RWPE2 (cell line): ENCODE data around the gene CDHR2.
A peak's percentile ranks its signal among the peaks of the same experiment; 100 is the strongest.

ENCODE experiments used
- ATAC-seq: fragments of 200-7000 bp; cut with Tn5 transposase; 3 replicates; pipeline ENCODE4 v1.9.1; 2021; ENCODE audit warnings: low read depth
- DNase-seq: peaks from one replicate; pipeline ENCODE4 v3.0.0-alpha.2; 2020; ENCODE audit warnings: low spot score
- H3K27ac ChIP-seq: fragments of 450-650 bp; 2 replicates; pipeline ENCODE4 v1.5.1; 2017; ENCODE audit warnings: mild to moderate bottlenecking; ENCODE audit not compliant: poor library complexity, severe bottlenecking
- H3K27me3 ChIP-seq: fragments of 250-450 bp; sonication (Bioruptor Pico); 2 replicates; pipeline ENCODE4 v1.5.1; 2021; ENCODE audit warnings: mild to moderate bottlenecking, moderate library complexity; ENCODE audit not compliant: insufficient read depth, poor library complexity, severe bottlenecking
- H3K36me3 ChIP-seq: fragments of 250-450 bp; sonication (Bioruptor Pico); 2 replicates; pipeline ENCODE4 v1.5.1; 2020; ENCODE audit warnings: low read depth, mild to moderate bottlenecking, moderate library complexity
- H3K4me1 ChIP-seq: fragments of 250-450 bp; sonication (Bioruptor Pico); 2 replicates; pipeline ENCODE4 v1.5.1; 2021; ENCODE audit warnings: mild to moderate bottlenecking, moderate library complexity; ENCODE audit not compliant: insufficient read depth, poor library complexity, severe bottlenecking
- H3K4me3 ChIP-seq: fragments of 250-450 bp; sonication (Bioruptor Pico); 2 replicates; pipeline ENCODE4 v1.5.1; 2021; ENCODE audit warnings: mild to moderate bottlenecking, moderate library complexity; ENCODE audit not compliant: severe bottlenecking
- H3K9me3 ChIP-seq: fragments of 250-450 bp; sonication (Bioruptor Pico); 2 replicates; pipeline ENCODE4 v1.5.1; 2021; ENCODE audit warnings: mild to moderate bottlenecking, moderate library complexity; ENCODE audit not compliant: severe bottlenecking
- CTCF ChIP-seq: fragments of 450-650 bp; IDR thresholded peaks from one replicate; pipeline ENCODE4 v1.5.1; 2017; ENCODE audit warnings: mild to moderate bottlenecking, moderate library complexity; ENCODE audit not compliant: poor library complexity, severe bottlenecking

Gene CDHR2

GRCh38 chr5:176533894-176534611 lies 15.1 kb upstream of the CDHR2 start:
- Histone ChIP-seq H3K36me3 (peaks cover 30% of the 10 kb centered on the region), H3K27ac (peak overlapping the region; percentile 85), H3K9me3 (no peaks in the 10 kb centered on the region), H3K27me3 (no peaks in the 10 kb centered on the region), H3K4me3 (no peak overlapping the region), H3K4me1 (peaks cover 27% of the 10 kb centered on the region)
- ATAC-seq, result no peak
- no peak for DNase-seq
- no peak for TF ChIP-seq CTCF

- TF ChIP-seq CTCF, result no peak
- H3K27me3 ChIP-seq, result no peaks in the 10 kb centered on the region
- H3K4me1 ChIP-seq, result peaks cover 27% of the 10 kb centered on the region
- no peak overlapping the region for H3K4me3 ChIP-seq
- H3K36me3 ChIP-seq, result peaks cover 24% of the 10 kb centered on the region
- H3K9me3 ChIP-seq, result no peaks in the 10 kb centered on the region
- DNase-seq (no peak), ATAC-seq (no peak)
- peak overlapping the region; percentile 85 for H3K27ac ChIP-seq
These were observed 14.5 kb upstream of the CDHR2 start for GRCh38 chr5:176534640-176535039.

- Histone ChIP-seq H3K27ac (peak overlapping the region; percentile 85), H3K4me1 (peaks cover 27% of the 10 kb centered on the region), H3K9me3 (no peaks in the 10 kb centered on the region), H3K4me3 (peak overlapping the region; percentile 55), H3K36me3 (peaks cover 23% of the 10 kb centered on the region), H3K27me3 (no peaks in the 10 kb centered on the region)
- ATAC-seq (no peak), DNase-seq (no peak)
- no peak for TF ChIP-seq CTCF
These were observed 14.0 kb upstream of the CDHR2 start for GRCh38 chr5:176535101-176535663.

GRCh38 chr5:176535664-176536131 lies 13.4 kb upstream of the CDHR2 start:
- peaks cover 27% of the 10 kb centered on the region for H3K4me1 ChIP-seq
- H3K36me3 ChIP-seq, result peaks cover 23% of the 10 kb centered on the region
- no peaks in the 10 kb centered on the region for H3K9me3 ChIP-seq
- DNase-seq (no peak), ATAC-seq (no peak)
- H3K27me3 ChIP-seq, result no peaks in the 10 kb centered on the region
- TF ChIP-seq CTCF, result no peak
- H3K4me3 ChIP-seq, result peak overlapping the region; percentile 55
- peak overlapping the region; percentile 85 for H3K27ac ChIP-seq
